GM18520 (cell line): Measurements from ENCODE around the gene POGK.
"Not testable (repeated sequence)": the region's sequence is repeated elsewhere in the genome, so short reads cannot be mapped to it uniquely, and the experiment has no call there.

Experiments used
- ATAC-seq: cut with Tn5 transposase; IDR thresholded peaks from one replicate; pipeline ENCODE4 v1.9.1; 2021; ENCODE audit not compliant: unreplicated experiment

The POGK gene

GRCh38 chr1:166838766-166839599 lies at the start of gene POGK:
Gene POGK, plus strand, starts transcription at chr1:166839475. Its CDS starts 1,482 bp downstream, at chr1:166840957.
- ATAC-seq: peak; percentile 97

- no peak for ATAC-seq
These were observed 42.5 kb upstream of the POGK start for GRCh38 chr1:166796620-166797236.

GRCh38 chr1:166808952-166809351 lies 30.3 kb upstream of the POGK start:
- no peak for ATAC-seq

GRCh38 chr1:166811691-166812090 lies 27.6 kb upstream of the POGK start:
- no peak for ATAC-seq

- ATAC-seq: no peak
These were observed 25.6 kb upstream of the POGK start for GRCh38 chr1:166813508-166814223.

- no peak for ATAC-seq
These were observed 24.7 kb upstream of the POGK start for GRCh38 chr1:166814611-166815010.

- no peak for ATAC-seq
These were observed 19.3 kb upstream of the POGK start for GRCh38 chr1:166819974-166820373.

- no peak for ATAC-seq
These were observed 16.9 kb upstream of the POGK start for GRCh38 chr1:166822385-166822784.

GRCh38 chr1:166827426-166827825 lies 11.8 kb upstream of the POGK start:
- ATAC-seq: no peak

GRCh38 chr1:166829762-166830161 lies 9.5 kb upstream of the POGK start:
- not testable (repeated sequence) for ATAC-seq

GRCh38 chr1:166836733-166837132 lies 2.5 kb upstream of the POGK start:
- no peak for ATAC-seq

GRCh38 chr1:166839600-166840308 lies 479 bp downstream of the POGK start:
- peak; percentile 17 for ATAC-seq

GRCh38 chr1:166840309-166841274 lies 1.3 kb downstream of the POGK start:
- no peak for ATAC-seq

- no peak for ATAC-seq
These were observed 4.0 kb downstream of the POGK start for GRCh38 chr1:166843322-166843721.

GRCh38 chr1:166843769-166844596 lies 4.7 kb downstream of the POGK start:
- no peak for ATAC-seq

- ATAC-seq: no peak
These were observed 5.5 kb downstream of the POGK start for GRCh38 chr1:166844791-166845190.

- no peak for ATAC-seq
These were observed 8.9 kb downstream of the POGK start for GRCh38 chr1:166848193-166848592.

- no peak for ATAC-seq
These were observed 9.9 kb downstream of the POGK start for GRCh38 chr1:166849135-166849534.

GRCh38 chr1:166852918-166853317 lies 13.6 kb downstream of the POGK start:
- ATAC-seq: no peak
